A549 (cell line): ENCODE results near the gene KCNJ14. TPM values are rescaled to one million over a fixed set of nuclear protein-coding genes. Genes with fewer than 3 reads are reported as not detected.

Experiments used
- ATOH8 ChIP-seq: fragments of 250-450 bp; sonication (Bioruptor Pico); IDR thresholded peaks from 2 replicates; pipeline ENCODE4 v1.5.0; 2020; ENCODE audit warnings: low read depth, mild to moderate bottlenecking, moderate library complexity
- BHLHE40 ChIP-seq: IDR thresholded peaks from 2 replicates; pipeline ENCODE4 v1.6.1; 2012; ENCODE audit warnings: low read depth, low read length, inconsistent platforms
- CBX2 ChIP-seq: fragments of 200-600 bp; sonication (generic); IDR thresholded peaks from 2 replicates; pipeline ENCODE4 v1.6.1; 2016; ENCODE audit warnings: low read depth, mild to moderate bottlenecking, borderline replicate concordance
- CBX8 ChIP-seq: fragments of 200-600 bp; sonication (generic); IDR thresholded peaks from 2 replicates; pipeline ENCODE4 v1.6.1; 2016
- CEBPB ChIP-seq, 2 experiments: fragments of >200 bp in 1 of 2; sonication (Bioruptor Twin) in 1 of 2; formaldehyde crosslinking in 1 of 2; IDR thresholded peaks; 2 replicates each; pipeline ENCODE4 v1.6.1; 2012 to 2016
- CHD2 ChIP-seq: fragments of 150-350 bp; IDR thresholded peaks from 2 replicates; pipeline ENCODE4 v1.6.1; 2014; ENCODE audit warnings: low read length; ENCODE audit not compliant: partially characterized antibody
- EHF ChIP-seq: fragments of 250-450 bp; sonication (Bioruptor Pico); IDR thresholded peaks from 2 replicates; pipeline ENCODE4 v1.5.0; 2020; ENCODE audit warnings: mild to moderate bottlenecking
- ELK1 ChIP-seq: fragments of 150-350 bp; IDR thresholded peaks from 2 replicates; pipeline ENCODE4 v1.6.1; 2014; ENCODE audit warnings: low read depth, mild to moderate bottlenecking, low read length
- EP300 ChIP-seq, 2 experiments: fragments of >200 bp; sonication (Bioruptor Twin); formaldehyde crosslinking; IDR thresholded peaks; 2 replicates in 1 of 2; 3 replicates in 1 of 2; pipeline ENCODE4 v1.6.1; 2016 to 2017
- FOSB ChIP-seq: fragments of 250-450 bp; sonication (Bioruptor Pico); IDR thresholded peaks from 2 replicates; pipeline ENCODE4 v1.5.0; 2020; ENCODE audit warnings: mild to moderate bottlenecking, moderate library complexity
- FOSL2 ChIP-seq, 2 experiments: fragments of 450-650 bp in 1 of 2; fragments of >200 bp in 1 of 2; sonication (Bioruptor Twin) in 1 of 2; formaldehyde crosslinking; IDR thresholded peaks; 2 replicates each; pipeline versions ENCODE4 v1.5.0 to v1.6.1; 2016 to 2020; ENCODE audit warnings: mild to moderate bottlenecking in 1 of 2, moderate library complexity in 1 of 2
- GATA3 ChIP-seq: IDR thresholded peaks from 2 replicates; pipeline ENCODE4 v1.6.1; 2012; ENCODE audit warnings: borderline replicate concordance
- HDAC2 ChIP-seq: fragments of 200-600 bp; sonication (generic); IDR thresholded peaks from 2 replicates; pipeline ENCODE4 v1.6.1; 2016
- HES2 ChIP-seq: fragments of >200 bp; sonication (Bioruptor Twin); formaldehyde crosslinking; IDR thresholded peaks from 2 replicates; pipeline ENCODE4 v1.6.1; 2016
- HEYL ChIP-seq: fragments of 250-450 bp; sonication (Bioruptor Pico); IDR thresholded peaks from 2 replicates; pipeline ENCODE4 v1.8.0; 2021; ENCODE audit warnings: mild to moderate bottlenecking, moderate library complexity
- HMGXB4 ChIP-seq: fragments of 250-450 bp; sonication (Bioruptor Pico); IDR thresholded peaks from 2 replicates; pipeline ENCODE4 v1.5.0; 2021; ENCODE audit warnings: mild to moderate bottlenecking, moderate library complexity, borderline replicate concordance
- HOXA7 ChIP-seq: fragments of 250-450 bp; sonication (Bioruptor Pico); IDR thresholded peaks from 2 replicates; pipeline ENCODE4 v1.5.0; 2020; ENCODE audit warnings: mild to moderate bottlenecking, moderate library complexity
- JUN ChIP-seq, 2 experiments: fragments of >200 bp; sonication (Bioruptor Twin); formaldehyde crosslinking; IDR thresholded peaks; 2 replicates in 1 of 2; 3 replicates in 1 of 2; pipeline ENCODE4 v1.6.1; 2016 to 2017
- JUNB ChIP-seq: fragments of >200 bp; sonication (Bioruptor Twin); formaldehyde crosslinking; IDR thresholded peaks from 2 replicates; pipeline ENCODE4 v1.6.1; 2016
- KDM1A ChIP-seq: fragments of 200-600 bp; sonication (generic); IDR thresholded peaks from 2 replicates; pipeline ENCODE4 v1.6.1; 2016; ENCODE audit warnings: low read depth, mild to moderate bottlenecking
- KDM5A ChIP-seq: fragments of 200-600 bp; sonication (generic); IDR thresholded peaks from 2 replicates; pipeline ENCODE4 v1.6.1; 2016; ENCODE audit warnings: antibody characterized with exemption, mild to moderate bottlenecking
- MAFK ChIP-seq: fragments of 450-650 bp; IDR thresholded peaks from 2 replicates; pipeline ENCODE4 v1.6.1; 2014; ENCODE audit not compliant: partially characterized antibody
- MAX ChIP-seq: IDR thresholded peaks from 2 replicates; pipeline ENCODE4 v1.6.1; 2012
- MAZ ChIP-seq: fragments of 150-350 bp; IDR thresholded peaks from 2 replicates; pipeline ENCODE4 v1.6.1; 2014; ENCODE audit warnings: antibody characterized with exemption, low read depth, low read length, borderline replicate concordance
- MYC ChIP-seq: IDR thresholded peaks from 2 replicates; pipeline ENCODE4 v1.6.1; 2012; ENCODE audit warnings: mild to moderate bottlenecking, inconsistent platforms, low read length, improper control_type of control experiment, borderline replicate concordance
- NR3C1 ChIP-seq: fragments of >200 bp; sonication (Bioruptor Twin); formaldehyde crosslinking; IDR thresholded peaks from 3 replicates; pipeline ENCODE4 v1.6.1; 2017
- PBX3 ChIP-seq: IDR thresholded peaks from 2 replicates; pipeline ENCODE4 v1.6.1; 2012
- PHF8 ChIP-seq: fragments of 200-600 bp; sonication (generic); IDR thresholded peaks from 2 replicates; pipeline ENCODE4 v1.6.1; 2016; ENCODE audit warnings: low read depth, mild to moderate bottlenecking, antibody characterized with exemption, moderate library complexity, borderline replicate concordance
- POLR2AphosphoS2 ChIP-seq: conservative IDR thresholded peaks from 2 replicates; pipeline ENCODE4 v1.6.1; 2012; ENCODE audit warnings: low read length, improper control_type of control experiment, inconsistent platforms
- RAD21 ChIP-seq, 2 experiments: fragments of >200 bp in 1 of 2; sonication (Bioruptor Twin) in 1 of 2; formaldehyde crosslinking in 1 of 2; IDR thresholded peaks in 1 of 2; conservative IDR thresholded peaks in 1 of 2; 2 replicates in 1 of 2; 3 replicates in 1 of 2; pipeline ENCODE4 v1.6.1; 2012 to 2018; ENCODE audit warnings: inconsistent platforms in 1 of 2
- RCOR1 ChIP-seq: fragments of 150-350 bp; IDR thresholded peaks from 2 replicates; pipeline ENCODE4 v1.6.1; 2014; ENCODE audit warnings: antibody characterized with exemption, low read length, low read depth
- REST ChIP-seq: fragments of 200-600 bp; sonication (generic); IDR thresholded peaks from 2 replicates; pipeline ENCODE4 v1.6.1; 2016; ENCODE audit warnings: antibody characterized with exemption, mild to moderate bottlenecking, moderate library complexity
- SMC3 ChIP-seq: fragments of >200 bp; sonication (Bioruptor Twin); formaldehyde crosslinking; IDR thresholded peaks from 3 replicates; pipeline ENCODE4 v1.6.1; 2018; ENCODE audit warnings: inconsistent platforms
- TP53 ChIP-seq: fragments of 250-450 bp; sonication (Bioruptor Pico); IDR thresholded peaks from 2 replicates; pipeline ENCODE4 v1.5.0; 2021; ENCODE audit warnings: mild to moderate bottlenecking, moderate library complexity
- ZC3H11A ChIP-seq: fragments of 450-650 bp; IDR thresholded peaks from 2 replicates; pipeline ENCODE4 v1.6.1; 2014; ENCODE audit warnings: antibody characterized with exemption, mild to moderate bottlenecking
- ZNF302 ChIP-seq: fragments of 250-450 bp; sonication (Bioruptor Pico); IDR thresholded peaks from 2 replicates; pipeline ENCODE4 v1.9.0; 2021; ENCODE audit warnings: inconsistent platforms, mild to moderate bottlenecking, moderate library complexity
- polyA plus RNA-seq, 4 experiments: library from polyadenylated mRNA; depleted of rRNA in 3 of 4; stranded (reverse); fragments of >200 nt; fragmentation: RNase III in 1 of 4; extraction: RNeasy Plus Mini Kit Qiagen cat#74134 plus additional on column Dnase treatment in 1 of 4; gene quantifications; 2 replicates in 3 of 4; 3 replicates in 1 of 4; pipeline ENCODE4 v1.2.3, GENCODE V29; 2011 to 2017

The KCNJ14 gene
- polyA plus RNA-seq, 2 of the 4 experiments (the other 2 are of a cell fraction): 1.3 to 1.9 TPM

- TF ChIP-seq FOSL2 (IDR thresholded peaks at IDR 0.05): peak; percentile 93
- peak; percentile 97 for TF ChIP-seq FOSL2 (CRISPR knock-in tag; IDR thresholded peaks at IDR 0.05)
- no peak for TF ChIP-seq HDAC2
- TF ChIP-seq KDM5A: no peak
- no peak for TF ChIP-seq ZNF302 (CRISPR knock-in tag)
- no peak for TF ChIP-seq HES2
- TF ChIP-seq MAX: peak; percentile 90
- TF ChIP-seq PHF8: no peak
- TF ChIP-seq CHD2: no peak
- peak; percentile 59; the same call in 1 of the 2 replicates for TF ChIP-seq PBX3
- TF ChIP-seq CBX2: no peak
- TF ChIP-seq HMGXB4: no peak
- TF ChIP-seq ATOH8: no peak
- no peak for TF ChIP-seq REST
- TF ChIP-seq EHF (CRISPR knock-in tag): no peak
- TF ChIP-seq ZC3H11A: no peak
- TF ChIP-seq RAD21 (conservative IDR thresholded peaks at IDR 0.05 in 1 of 2, IDR thresholded peaks at IDR 0.05 in 1 of 2): peak; percentile 13 to 39; a peak in 2 of 5 replicates
- TF ChIP-seq GATA3: peak; percentile 90
- TF ChIP-seq MAZ: 0 out of 2 replicates have a peak, but pooled peaks have one; percentile 42
- peak; percentile 80; the same call in 1 of the 2 replicates for TF ChIP-seq POLR2AphosphoS2
- peak; percentile 89 for TF ChIP-seq JUNB
- no peak for TF ChIP-seq BHLHE40
- TF ChIP-seq KDM1A: no peak
- TF ChIP-seq TP53 (CRISPR knock-in tag): no peak
- peak; percentile 47 for TF ChIP-seq MAFK
- no peak for TF ChIP-seq NR3C1
- TF ChIP-seq ELK1: no peak
- peak in 1 of 2 experiments; percentile 86; a peak in 2 of 4 replicates for TF ChIP-seq CEBPB (IDR thresholded peaks at IDR 0.05)
- TF ChIP-seq CBX8: no peak
- no peak for TF ChIP-seq HEYL (CRISPR knock-in tag)
- TF ChIP-seq SMC3: peak; percentile 43; the same call in 1 of the 3 replicates
- no peak for TF ChIP-seq RCOR1
- TF ChIP-seq FOSB: no peak
- peak; percentile 72 to 92; a peak in 4 of 5 replicates for TF ChIP-seq JUN (IDR thresholded peaks at IDR 0.05)
- no peak for TF ChIP-seq HOXA7 (CRISPR knock-in tag)
- no peak for TF ChIP-seq MYC
- peak; percentile 50 to 71; a peak in 3 of 5 replicates for TF ChIP-seq EP300 (IDR thresholded peaks at IDR 0.05)
These were observed 32.6 kb downstream of the KCNJ14 start (continued) for GRCh38 chr19:48487948-48488347.
